ACHN (cell line): Measurements from ENCODE around the gene RRP8.

Experiments used
- DNase-seq: peaks from one replicate; pipeline ENCODE4 v3.0.0-alpha.2; 2015
- in situ Hi-C: cut with HindIII; loops from 2 replicates; pipeline ENCODE4 v1.10.0; 2017; ENCODE audit warnings: low sequenced_read_pairs, low pct_ligation_motif_present, low pct_unique_long_range_greater_than_20kb

RRP8 gene

DNA sequence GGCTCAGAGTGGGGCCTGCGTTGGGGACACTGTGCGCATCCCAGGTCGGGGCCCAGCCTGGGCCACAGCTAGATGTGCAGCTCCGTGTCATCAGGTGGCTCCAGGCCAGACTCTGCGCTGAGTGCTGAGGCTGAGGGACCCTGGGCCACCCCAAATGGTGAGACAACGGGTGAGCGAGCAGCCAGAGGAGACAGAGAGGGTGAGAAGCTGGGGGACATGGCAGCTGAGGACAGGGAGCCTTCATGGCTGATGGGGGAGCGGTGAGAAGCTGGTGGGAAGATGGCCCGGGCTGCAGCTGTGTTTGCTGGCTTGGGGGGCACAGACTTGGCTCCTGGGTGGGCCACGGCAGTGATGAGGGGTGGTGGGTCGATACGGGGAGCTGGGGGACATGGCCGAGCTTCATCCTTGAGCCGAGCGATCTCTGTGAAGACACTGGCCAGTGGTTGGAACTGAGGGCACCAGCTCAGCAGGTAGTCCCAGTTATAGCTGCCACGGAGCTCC is 18.3 kb upstream of the RRP8 start:
- in situ Hi-C loops = no loop called here
- no peak for DNase-seq

DNA sequence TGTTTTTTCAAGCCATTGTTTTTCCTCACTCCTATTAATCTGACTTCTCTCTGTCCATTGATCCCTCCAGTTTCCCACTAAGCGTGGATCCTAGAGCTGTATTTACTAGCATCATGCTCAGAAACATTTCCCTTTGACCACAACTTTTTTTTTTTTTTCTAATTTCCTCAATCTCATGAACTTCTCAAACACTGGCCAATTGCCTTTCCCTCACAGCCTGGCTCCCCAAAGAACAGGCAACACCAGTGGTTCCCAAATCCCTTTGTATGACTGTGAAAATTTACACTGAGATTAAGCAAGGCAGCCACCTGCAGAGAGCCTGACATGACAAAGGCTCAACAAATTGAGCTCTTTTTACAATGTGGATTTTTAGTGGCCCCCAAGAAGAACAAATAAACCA is 17.2 kb upstream of the RRP8 start:
- DNase-seq = no peak
- in situ Hi-C loops = no loop called here

DNA sequence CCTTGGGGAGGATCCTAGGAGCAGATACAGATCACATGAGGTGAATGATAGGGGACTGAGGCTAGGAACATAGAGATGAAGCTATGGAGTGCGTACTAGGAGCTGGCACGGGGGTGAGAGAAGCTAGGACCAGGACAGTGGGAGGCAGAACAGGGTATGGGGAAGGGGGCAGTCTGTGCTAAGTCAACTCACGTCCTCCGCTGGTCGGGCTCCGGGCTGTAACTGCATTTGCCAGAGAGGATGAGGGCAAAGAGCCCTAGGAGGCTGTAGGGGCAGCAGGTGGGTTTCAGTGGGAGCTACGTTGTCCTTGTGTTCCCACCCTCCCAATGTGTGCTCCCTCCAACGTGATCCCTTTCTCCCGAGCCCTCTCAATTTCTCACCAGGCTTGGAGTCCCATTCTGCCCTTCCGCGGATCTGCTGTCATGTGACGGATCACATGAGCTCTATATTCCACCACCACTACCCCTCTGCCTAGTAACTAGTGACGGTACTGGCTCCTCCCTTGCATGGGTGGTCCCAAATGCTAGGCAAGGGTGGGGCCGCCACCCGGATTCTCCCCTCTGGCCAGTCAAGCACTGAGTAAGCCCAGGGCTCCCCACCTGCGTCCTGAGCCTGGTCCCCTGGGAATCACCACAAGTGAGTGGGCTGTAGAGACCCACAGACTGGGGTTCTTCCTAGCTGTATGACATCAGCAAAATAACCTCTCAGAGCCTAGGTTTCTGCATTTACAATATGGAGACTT is 15.8 kb upstream of the RRP8 start, which contains the start of gene TPP1:
Gene TPP1, minus strand, starts transcription at position 419 of the 742 bp plus-strand sequence. Its CDS starts 22 bp downstream, at position 397.
- in situ Hi-C loops = no loop called here
- peak; percentile 90 for DNase-seq

DNA sequence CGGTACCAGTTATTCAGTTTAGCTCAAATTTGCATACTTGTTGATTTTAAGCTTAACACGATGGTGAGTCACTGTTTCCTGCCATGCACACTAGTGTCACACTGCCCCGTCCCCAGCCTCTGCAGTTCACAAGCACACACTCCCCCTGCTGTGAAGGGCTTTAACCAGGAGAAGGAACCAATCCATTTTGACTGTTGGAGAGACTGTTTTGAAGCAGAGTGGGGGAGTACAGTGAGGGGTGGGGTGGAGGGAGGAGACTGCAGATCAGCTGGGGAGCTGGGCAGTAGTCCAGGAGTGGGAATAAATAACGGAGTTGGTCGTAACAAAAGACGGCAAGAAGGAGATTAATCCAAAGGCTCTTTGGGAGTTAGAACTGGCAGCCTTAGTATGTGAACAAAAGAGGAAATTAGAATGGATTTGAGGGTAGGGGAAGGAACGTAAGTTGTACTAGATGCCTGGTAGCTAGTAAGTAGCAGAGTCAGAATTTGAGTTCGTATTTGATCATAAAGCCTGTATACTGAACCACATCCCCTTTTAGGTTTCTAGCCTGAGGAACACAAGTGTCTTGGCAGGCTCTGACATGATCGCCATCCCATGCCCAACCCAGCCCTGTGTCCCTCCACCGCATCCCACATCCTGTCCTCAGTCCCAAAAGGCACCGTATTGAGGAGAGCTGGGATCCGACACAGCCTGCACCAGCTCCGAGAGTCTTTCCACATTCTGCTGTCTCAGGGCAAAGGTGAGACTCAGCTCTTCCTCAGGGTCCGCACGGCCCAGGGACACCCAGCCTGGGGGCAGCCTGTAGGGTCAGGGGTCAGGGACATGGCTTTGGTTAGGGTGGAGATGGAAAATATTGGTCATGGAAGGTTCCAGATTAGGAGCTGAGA is 14.9 kb upstream of the RRP8 start:
- in situ Hi-C loops = no loop called here
- DNase-seq = no peak

- no peak for DNase-seq
- in situ Hi-C loops = no loop called here
These were observed 13.9 kb upstream of the RRP8 start for GRCh38 chr11:6617315-6617781.

- no peak for DNase-seq
- in situ Hi-C loops = no loop called here
These were observed 13.3 kb upstream of the RRP8 start for GRCh38 chr11:6616596-6617250.

- in situ Hi-C loops = no loop called here
- DNase-seq = no peak
These were observed 12.6 kb upstream of the RRP8 start for GRCh38 chr11:6615882-6616585.

- DNase-seq = no peak
- in situ Hi-C loops = no loop called here
These were observed 11.6 kb upstream of the RRP8 start for GRCh38 chr11:6615046-6615445.

- DNase-seq = no peak
- in situ Hi-C loops = no loop called here
These were observed 11.0 kb upstream of the RRP8 start for GRCh38 chr11:6614446-6614845.

DNA sequence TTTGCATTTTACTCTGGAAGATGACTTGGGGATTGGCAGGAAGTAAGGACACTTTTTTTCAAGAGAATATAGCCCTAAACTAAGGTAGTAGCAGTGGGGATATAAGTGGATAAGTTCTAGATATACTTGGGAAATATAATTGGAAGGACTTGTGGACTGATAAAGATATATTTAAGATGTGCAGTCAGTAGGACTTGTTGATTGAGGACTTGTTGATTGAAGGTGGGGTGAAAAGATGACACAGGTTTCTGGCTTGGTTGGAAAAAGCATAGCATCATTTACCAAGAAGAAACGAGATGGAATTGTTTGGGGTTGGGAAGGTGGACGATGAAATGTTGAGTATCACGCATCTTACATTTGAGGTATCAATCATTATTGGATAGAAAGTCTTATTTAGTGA is 10.1 kb upstream of the RRP8 start:
- no peak for DNase-seq
- in situ Hi-C loops = no loop called here

DNA sequence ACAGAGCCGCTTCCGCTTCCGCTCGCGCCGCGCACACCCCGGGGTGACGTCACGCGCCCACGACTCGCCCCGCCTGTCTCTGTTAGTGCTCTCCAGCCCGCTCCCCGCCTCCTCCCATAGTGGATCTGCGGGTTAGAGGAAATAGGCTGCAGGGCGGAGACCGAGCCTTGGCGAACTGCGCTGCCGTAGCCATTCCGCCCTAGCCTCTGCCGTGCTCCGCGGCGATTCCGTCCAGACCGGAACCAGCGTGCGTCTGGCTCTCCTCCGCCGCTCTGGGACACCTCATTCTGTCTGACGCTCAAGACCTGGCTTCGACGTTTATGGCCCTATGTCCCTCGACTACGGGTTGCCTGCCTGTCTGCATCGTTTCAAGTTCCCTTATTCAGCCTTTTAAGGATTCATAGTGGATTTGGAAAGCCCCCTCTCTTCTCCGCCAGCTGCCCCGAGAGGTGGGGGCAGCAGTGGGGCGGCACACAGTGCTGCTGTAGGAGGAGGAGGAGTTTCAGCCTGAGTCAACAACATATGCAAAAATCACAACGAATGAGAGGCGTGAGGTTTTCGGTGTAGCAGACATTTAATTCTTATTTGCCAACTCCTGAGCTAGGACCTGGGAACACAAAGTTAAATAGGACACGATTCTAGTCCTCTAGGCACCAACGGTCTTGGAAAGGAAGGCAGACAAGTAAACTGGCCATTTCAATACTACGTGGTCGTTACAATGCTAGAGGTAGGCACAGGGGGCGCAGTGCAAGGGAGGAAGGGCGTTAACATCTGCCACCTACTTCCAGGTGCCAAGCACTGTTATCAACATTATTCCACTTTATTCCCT is 9.0 kb upstream of the RRP8 start, which contains the start of gene TAF10:
Gene TAF10, minus strand, starts transcription at position 4 of the 829 bp plus-strand sequence. CDS start 27 bp downstream, outside the sequence.
- in situ Hi-C loops = no loop called here
- DNase-seq = peak; percentile 94

DNA sequence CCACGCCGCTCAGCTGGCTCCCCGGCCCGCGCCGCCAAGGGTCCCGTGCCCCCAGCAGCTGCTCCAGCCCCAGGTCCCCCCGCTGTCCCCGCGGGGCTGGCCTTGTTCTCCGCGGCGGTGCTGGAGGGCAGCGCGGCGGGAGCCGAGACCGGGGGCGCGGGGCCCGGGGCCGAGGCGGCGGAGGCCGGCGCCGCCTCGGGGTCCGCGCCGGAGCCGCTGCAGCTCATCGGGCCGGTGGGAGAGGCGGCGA is 8.5 kb upstream of the RRP8 start:
- in situ Hi-C loops = no loop called here
- no peak for DNase-seq

DNA sequence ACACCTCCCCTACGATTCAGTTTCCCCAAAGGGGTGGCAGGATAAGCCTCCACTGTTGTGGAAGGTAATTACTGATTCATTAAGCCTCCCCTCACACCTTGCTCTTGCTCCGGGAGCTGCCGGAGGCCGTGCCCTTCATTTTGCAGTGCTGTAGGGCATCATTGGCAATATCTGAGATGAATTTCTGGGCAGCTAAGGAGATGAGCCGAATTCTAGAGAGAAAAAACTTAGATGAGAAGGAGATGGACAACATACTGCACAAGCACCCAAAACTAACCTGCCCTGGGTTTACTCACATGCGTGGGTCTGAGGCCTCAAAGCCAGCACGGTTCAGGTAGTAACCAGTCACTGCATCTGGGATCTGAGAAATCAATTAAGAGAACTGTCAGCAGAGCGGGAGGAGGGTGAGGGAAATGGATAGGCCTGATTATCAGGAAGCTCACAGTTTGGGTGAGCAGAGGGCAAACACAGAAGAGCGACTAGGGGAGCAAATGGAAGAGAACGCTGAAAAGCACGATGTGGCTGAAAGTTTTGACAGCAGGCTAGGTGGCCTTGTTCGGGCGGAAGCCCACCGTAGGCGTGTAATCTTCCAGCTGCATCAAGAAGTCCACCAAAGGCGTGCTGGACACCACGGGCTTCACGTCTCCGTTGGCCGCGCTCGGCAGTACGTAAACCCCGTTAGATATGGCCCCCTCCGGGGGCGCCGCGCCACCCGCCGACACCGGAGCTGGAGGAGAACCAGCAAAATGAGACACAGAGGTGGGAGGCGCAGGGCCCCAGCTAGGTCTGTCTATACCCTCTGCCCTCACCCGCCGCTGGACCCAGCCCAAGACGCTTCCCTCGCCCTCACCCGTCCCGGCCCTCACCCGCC is 7.9 kb upstream of the RRP8 start:
- no peak for DNase-seq
- in situ Hi-C loops = no loop called here

DNA sequence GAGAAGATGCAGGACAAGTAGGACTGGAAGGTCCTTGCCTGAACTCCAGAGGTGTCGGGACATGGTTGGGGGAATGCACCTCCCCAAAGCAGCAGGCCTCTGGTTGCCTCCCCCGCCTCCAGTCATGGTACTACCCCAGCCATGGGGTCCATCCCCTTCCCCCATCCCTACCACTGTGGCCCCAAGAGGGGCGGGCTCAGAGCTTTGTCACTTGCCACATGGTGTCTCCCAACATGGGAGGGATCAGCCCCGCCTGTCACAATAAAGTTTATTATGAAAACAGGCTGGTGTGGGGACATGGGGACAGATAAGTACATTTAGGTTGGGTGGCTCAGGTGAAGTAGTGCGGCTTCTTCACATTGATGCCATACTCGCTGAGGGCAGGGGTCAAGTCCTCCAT is 7.2 kb upstream of the RRP8 start:
- in situ Hi-C loops = no loop called here
- DNase-seq = no peak

DNA sequence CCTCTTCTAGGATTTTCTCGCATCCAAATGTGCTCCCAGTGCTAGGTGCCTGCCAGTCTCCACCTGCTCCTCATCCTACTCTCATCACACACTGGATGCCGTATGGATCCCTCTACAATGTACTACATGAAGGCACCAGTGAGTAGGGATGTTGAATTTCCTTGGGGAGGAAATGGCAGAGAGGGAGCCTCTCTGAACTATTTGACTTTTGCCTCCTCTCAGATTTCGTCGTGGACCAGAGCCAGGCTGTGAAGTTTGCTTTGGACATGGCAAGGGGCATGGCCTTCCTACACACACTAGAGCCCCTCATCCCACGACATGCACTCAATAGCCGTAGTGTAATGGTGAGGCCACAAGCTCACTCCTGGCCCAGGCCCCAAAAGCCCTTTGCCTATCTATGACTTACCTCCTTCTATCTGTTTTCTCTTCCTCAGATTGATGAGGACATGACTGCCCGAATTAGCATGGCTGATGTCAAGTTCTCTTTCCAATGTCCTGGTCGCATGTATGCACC is 6.1 kb upstream of the RRP8 start:
- no peak for DNase-seq
- in situ Hi-C loops = no loop called here

GRCh38 chr11:6608726-6609501 is 5.5 kb upstream of the RRP8 start:
- DNase-seq = no peak
- in situ Hi-C loops = no loop called here
